SHP77 (cell line): Measurements from ENCODE around the gene TRAK1.
A peak's percentile ranks its signal among the peaks of the same experiment; 100 is the strongest.

Experiments used
- DNase-seq, 2 experiments: peaks; one replicate each; lab custom pipeline; 2025; lab: John Stamatoyannopoulos, UW

Gene TRAK1

DNA sequence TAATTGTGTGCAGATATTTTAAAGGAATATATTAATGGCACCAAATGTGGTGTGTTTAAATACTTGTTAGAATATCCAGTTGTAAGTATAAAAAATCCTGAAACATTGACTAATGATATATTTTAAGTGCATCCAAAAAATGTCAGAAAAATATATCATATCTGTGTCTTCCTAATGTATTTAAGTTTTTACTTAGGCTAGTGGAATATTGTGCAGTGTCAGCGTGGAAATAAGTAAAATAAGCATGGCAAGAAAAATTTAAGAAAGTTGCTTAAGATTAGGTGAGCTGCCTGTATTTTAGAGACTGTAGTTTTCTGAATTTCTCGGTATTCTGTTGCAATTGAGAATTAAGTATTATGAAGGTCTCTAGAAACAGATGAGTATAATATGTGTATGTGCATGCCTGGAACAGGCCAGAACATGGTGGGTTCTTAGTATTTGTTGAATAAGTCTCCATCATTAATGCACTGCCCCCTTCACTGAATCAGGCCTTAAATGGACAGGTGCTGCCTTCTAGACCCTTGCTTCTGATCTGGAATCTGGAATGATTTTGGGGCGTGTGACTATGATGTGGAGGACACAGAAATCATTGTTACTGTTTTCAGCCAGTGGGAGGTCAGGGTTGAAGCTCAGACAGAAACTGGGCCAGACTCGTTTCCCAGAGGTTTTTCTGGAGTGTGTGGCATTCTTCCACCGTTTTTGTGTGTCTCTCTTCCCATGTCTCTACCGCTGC is 86.1 kb downstream of the TRAK1 start:
- DNase-seq, result no peak

DNA sequence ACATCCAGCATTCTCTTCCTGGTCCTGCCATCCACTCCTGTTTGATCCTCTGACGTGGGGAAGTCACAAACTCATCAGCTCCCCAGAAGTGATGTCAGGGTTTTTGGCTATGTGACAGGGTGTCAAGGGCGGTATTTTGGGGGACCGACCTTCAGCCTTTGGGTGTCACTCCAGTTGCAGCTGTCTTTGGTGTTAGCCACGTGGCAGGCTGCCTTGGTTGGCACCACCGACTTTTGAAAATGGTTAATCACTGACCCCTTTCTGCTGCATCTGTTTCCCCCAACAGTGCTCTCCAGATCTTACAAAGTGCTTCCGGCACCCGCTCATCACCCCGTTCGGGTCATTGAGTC is 86.6 kb downstream of the TRAK1 start:
- DNase-seq, result no peak

DNA sequence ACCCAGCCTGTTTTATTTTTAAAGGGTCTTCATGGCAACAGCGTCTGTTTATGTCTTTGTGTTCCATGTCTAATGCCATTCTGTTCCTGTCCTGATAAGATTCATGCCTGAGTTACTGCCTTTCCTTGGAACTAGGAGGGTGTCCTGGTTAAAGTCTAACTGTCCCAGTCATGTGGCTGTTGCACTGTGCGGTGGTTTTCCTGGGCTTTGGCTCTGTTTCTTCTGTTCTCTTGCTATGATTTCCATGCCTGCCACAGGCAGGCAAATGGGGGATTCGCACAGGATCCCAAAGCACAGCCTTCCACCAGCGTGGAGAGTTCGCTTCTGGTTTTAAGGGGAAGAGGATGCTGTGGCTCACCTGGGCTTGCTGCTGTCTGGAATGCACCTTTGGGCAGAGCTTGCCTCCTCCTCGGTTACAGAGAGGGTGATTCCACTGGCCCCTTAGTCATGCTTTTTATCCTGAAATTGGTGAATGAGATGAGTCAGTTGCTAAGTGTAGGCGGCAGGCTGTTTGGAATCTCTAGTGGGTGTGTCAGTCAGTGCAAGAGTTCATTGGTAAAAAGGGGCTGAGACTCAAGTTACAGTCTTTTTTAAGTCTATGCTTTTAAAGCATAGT is 88.1 kb downstream of the TRAK1 start:
- no peak for DNase-seq

DNA sequence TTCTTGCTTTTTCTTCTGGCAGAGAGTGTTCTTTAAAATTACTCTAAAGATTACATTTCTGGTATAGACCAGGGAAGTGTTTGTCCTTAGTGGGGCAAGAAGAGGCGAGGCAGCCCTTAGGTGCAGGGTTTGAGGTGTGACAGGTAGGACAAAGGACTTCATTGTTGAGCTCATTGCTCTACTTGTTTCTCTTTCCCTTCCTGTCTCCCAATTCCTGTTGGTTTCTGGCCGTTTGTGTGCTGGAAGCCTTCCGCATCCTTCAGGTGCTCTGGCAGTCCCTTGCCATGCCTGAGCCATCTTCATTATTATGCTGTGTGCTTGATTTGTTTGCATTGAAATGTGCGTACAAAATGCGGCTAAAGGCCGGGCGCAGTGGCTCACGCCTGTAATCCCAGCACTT is 89.7 kb downstream of the TRAK1 start:
- DNase-seq, result no peak

DNA sequence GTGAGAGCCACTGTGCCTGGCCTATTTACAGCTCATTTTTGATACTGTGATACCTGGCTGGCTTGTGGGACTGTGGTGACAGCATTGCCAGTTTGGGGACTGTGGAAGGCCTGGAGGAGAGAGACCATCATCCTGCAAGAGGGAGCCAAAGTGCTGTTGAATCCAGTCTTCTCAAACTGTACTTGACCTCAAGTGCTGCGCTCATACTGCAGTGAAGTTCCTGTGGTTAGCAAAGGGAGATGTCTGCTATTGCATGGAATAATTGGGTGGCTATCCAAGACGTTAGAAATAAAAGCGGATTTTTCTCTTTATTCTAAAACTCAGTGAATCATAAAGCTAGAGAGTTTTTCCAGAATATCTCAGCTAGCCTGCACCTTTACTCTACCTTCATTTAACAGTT is 91.4 kb downstream of the TRAK1 start:
- DNase-seq, result no peak

GRCh38 chr3:42183991-42184632 is 93.0 kb downstream of the TRAK1 start:
- no peak for DNase-seq

DNA sequence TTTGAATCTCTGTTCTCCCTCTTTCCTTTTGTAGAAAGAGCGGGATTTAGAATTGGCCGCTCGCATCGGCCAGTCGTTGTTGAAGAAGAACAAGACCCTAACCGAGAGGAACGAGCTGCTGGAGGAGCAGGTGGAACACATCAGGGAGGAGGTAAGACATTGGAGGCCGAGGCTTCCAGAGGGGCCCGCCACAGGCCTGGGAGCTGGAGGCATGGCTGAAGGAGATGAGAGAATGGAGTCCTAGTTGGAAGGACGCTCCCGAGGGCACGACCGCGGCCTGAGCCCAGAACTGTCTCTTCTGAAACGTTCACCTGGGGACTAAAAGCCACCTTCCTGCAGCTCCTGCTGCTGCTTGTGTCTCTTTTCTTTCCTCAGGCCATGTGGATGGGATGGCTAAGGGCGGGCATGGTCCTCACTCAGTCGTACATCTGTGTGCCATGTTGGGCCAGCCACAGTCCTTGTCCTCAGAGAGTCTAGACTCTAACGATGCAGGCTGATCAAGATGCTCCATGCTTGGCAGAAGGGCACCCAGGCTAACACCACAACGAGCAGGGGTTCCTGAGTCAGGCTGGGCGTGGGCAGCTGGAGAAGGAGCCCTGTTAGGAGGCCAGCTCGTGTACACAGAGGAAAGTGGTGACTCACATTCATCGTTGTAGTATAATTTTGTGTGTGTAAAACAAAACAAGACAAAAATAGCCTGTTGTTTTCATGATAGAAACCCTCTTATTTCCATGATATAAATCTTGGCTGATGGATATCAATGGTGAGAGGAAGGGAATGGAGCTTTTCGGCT is 93.7 kb downstream of the TRAK1 start:
- no peak for DNase-seq

GRCh38 chr3:42187936-42188335 is 96.8 kb downstream of the TRAK1 start:
- no peak for DNase-seq

GRCh38 chr3:42188376-42188775 is 97.2 kb downstream of the TRAK1 start:
- DNase-seq, result no peak

DNA sequence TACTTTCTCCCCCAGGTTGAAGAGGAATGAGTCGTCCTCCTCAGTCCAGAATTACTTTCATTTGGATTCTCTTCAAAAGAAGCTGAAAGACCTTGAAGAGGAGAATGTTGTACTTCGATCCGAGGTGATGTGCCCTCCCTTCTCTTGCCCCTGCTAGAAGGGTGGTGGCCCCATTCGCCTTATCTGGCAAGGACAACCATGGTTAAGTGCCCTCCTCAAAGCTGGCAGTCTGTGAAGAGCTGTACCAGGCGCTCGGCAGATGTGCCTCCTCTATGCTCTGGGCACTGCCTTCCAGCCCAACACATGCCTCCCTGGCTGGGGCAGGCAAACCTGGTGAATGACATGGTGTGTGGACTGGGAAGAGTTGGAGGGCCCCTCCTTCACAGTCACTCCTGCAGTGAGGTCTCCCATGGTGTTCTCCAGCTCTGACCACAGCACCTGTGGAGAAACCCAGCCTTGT is 97.9 kb downstream of the TRAK1 start:
- no peak for DNase-seq

DNA sequence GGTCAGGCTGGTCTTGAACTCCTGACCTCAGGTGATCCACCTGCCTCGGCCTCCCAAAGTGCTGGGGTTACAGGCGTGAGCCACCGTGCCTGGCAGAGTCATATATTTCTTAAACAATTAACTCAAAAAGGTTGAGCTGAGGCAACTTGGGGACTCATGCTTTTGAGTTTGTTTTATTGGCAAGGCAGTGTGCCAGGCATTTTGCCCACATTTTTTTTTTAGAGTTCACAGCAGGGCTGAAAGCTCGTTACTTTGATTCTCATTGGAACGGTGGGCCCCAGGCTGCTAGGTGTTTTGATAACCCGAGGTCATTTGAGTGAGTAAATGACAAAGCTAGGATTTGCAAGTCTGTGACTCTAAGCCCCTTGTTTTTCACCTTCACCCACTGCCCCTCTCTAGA is 98.6 kb downstream of the TRAK1 start:
- no peak for DNase-seq

- DNase-seq, result peak; percentile 24 to 64
These were observed 99.7 kb downstream of the TRAK1 start for GRCh38 chr3:42190701-42191442.

- DNase-seq, result no peak
These were observed 100.2 kb downstream of the TRAK1 start for GRCh38 chr3:42191443-42191747.

GRCh38 chr3:42192334-42193200 is 101.4 kb downstream of the TRAK1 start:
- no peak for DNase-seq

DNA sequence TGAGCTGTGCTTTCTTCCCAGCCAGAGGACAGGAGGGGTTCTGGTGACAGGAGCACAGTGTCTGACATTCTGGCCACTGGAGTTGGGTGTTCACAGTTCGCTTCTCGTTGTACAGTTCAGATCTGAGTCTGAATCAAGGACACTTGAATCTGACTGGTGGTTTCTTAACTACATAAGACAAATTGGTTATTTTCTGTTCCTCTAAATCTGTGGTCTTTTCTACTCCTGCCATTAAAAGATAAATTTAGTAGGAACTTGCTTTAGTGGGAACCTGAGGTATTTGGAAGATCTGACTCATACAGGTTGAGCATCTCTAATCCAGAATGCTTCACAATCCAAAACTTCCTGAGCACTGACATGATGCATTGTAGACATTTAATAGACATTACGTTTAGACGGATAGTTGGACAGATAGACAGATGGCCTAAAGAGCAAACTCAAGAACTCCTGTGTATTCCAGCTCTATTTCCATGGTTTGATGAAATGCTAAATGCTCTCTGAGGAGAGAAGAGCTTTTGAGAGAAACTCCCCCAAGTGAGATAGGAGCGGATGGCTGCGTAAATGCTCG is 103.9 kb downstream of the TRAK1 start:
- no peak for DNase-seq

DNA sequence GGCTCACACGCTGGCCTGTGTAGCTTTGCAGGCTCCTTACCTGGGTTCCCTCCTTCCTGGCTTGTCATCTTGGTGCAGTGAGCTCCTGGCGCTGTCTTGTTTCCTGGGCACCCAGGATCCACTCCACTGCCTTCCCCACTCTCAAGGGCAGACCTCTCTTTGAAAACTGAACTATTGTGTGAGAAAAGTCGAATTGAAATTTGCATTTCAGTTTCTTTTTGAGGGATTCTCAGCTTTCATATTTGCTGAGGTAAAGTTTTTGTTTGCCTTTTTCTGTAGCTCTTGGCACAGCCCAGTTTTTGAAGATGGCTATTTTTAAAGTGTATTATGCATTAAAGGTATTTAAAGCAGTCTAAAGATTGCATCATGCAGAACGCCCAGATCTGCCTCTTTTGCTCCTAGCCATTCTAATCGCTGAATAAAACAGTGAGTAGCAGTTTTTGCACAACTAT is 104.7 kb downstream of the TRAK1 start:
- DNase-seq, result no peak

DNA sequence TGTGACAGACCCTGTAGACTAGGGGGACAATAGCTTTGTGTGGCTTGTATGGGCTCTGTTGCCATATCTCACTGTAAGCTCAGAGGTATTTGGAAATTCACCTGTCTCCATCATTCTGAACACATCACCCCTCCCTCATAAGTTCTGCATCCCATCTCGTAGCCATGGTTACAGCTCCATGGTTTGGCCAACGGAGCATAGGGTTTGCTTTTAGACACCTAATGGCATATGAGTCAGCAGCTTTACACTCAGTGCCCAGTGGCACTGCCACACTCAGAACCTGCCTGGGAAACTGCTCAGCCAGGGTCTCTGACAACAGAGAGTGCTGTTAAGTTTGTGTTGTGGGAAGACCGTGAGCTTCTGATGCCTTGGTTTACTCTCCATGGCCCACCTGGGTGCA is 107.6 kb downstream of the TRAK1 start:
- no peak for DNase-seq

DNA sequence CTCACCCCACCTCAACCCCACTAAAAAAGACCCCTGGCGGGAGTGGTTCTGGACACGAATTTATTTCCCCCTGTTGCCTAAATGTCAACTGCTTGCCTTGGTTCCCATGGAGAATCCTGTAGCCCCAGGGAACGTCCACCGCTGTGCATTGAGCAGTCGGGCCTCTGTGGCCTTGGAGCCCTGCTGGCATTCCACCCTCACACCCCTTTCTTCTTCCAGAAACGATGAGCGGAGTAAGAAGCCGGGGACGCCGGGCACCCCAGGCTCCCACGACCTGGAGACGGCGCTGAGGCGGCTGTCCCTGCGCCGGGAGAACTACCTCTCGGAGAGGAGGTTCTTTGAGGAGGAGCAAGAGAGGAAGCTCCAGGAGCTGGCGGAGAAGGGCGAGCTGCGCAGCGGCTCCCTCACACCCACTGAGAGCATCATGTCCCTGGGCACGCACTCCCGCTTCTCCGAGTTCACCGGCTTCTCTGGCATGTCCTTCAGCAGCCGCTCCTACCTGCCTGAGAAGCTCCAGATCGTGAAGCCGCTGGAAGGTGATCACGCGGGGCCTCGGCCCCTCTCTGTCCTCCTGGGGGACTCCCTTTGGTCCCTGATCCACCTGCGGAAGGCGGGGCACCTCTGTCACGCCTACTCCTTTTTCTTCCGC is 111.2 kb downstream of the TRAK1 start:
- no peak for DNase-seq

DNA sequence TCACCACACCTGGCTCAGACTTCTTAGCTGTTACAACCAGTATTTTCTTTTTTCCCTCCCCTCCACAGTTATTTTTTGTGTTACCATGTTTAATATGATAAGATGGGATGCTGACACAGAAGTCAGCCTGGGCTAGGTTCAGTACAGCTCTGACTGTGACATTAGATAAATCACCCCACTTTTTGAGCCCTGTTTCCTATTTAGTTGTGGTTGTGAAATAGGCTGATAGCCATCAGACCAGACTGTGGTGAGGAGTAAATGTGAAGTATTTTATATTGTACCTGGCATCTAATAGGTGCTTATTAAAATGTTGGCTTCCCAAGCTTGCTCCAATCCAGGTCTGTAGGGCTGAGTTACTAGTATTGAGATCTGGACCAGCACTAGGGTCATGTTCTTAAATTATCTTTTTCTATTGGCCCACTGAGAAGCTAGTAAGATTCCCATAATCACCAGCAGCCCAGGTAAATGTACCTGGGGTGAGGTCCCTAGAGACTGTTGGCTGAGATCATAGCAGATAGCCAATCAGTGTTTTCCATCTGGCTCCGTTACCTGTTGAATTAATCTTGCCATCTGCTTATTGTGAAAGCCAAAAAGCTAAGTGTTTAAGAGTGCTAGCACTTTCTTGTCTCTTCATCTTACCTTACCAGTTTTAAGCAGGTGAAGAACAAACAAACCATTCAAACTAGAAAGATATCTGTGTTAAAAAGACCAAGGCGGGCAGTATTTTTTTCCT is 113.9 kb downstream of the TRAK1 start:
- DNase-seq, result no peak
